Neural crest cell (in vitro differentiated cells): ENCODE measurements around the gene ARHGAP40. TPM values are rescaled to one million over a fixed set of nuclear protein-coding genes. Genes with fewer than 3 reads are reported as not detected.

ENCODE experiments used
- DNase-seq: peaks from one replicate; pipeline ENCODE4 v3.0.0; 2021; ENCODE audit warnings: low read depth, mixed read lengths, low spot score
- H3K27ac Mint-ChIP-seq: one replicate; pipeline ENCODE4 v1.8.0; 2021; ENCODE audit warnings: mild to moderate bottlenecking, mixed read lengths; ENCODE audit not compliant: unreplicated experiment
- H3K27me3 Mint-ChIP-seq: 2 replicates; pipeline ENCODE4 v1.8.0; 2021; ENCODE audit warnings: low read depth, mild to moderate bottlenecking, mixed read lengths
- H3K36me3 Mint-ChIP-seq: 2 replicates; pipeline ENCODE4 v1.8.0; 2021; ENCODE audit warnings: low read depth, mild to moderate bottlenecking, mixed read lengths
- H3K4me1 Mint-ChIP-seq: 2 replicates; pipeline ENCODE4 v1.8.0; 2021; ENCODE audit warnings: mixed read lengths
- H3K4me3 Mint-ChIP-seq: one replicate; pipeline ENCODE4 v1.8.0; 2021; ENCODE audit warnings: mild to moderate bottlenecking, mixed read lengths
- H3K9me3 Mint-ChIP-seq: 2 replicates; pipeline ENCODE4 v1.8.0; 2021; ENCODE audit warnings: mixed read lengths
- CTCF ChIP-seq: fragments of 200-600 bp; sonication (generic); conservative IDR thresholded peaks from 2 replicates; pipeline ENCODE4 v1.5.0; 2021; ENCODE audit warnings: antibody characterized with exemption, mild to moderate bottlenecking
- total RNA-seq: library from RNA; stranded (reverse); gene quantifications from 2 replicates; pipeline ENCODE4 v1.2.1, GENCODE V29; 2021

The ARHGAP40 gene
- total RNA-seq, 1 donor from 2014 or later, result not detected

DNA sequence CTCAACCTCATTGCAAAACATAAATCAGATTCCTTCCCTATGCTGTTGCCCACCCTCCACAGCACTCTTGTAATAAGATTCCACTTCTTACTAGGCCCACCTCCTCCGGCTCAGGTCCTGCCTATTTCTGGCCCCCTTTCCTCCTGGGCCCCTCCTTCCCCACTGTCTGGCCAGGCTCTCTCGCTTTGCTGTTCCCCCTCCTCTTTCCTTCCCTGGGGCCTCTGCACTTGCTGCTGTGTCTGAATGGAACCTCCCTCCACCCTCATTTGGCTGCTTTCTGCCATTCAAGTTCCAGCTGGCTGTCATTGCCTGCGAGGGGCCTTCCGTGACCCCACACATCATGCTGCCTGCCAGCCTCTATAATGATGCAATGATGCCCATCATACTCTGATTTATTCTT is 38.9 kb downstream of the ARHGAP40 start:
- no peak for TF ChIP-seq CTCF
- H3K36me3 Mint-ChIP-seq, result no peaks in the 10 kb centered on the region
- H3K4me1 Mint-ChIP-seq, result peaks cover 27% of the 10 kb centered on the region
- no peak overlapping the region for H3K27ac Mint-ChIP-seq
- peaks cover 38% of the 10 kb centered on the region for H3K27me3 Mint-ChIP-seq
- DNase-seq, result peak; percentile 23
- no peak overlapping the region for H3K4me3 Mint-ChIP-seq
- H3K9me3 Mint-ChIP-seq, result no peaks in the 10 kb centered on the region

DNA sequence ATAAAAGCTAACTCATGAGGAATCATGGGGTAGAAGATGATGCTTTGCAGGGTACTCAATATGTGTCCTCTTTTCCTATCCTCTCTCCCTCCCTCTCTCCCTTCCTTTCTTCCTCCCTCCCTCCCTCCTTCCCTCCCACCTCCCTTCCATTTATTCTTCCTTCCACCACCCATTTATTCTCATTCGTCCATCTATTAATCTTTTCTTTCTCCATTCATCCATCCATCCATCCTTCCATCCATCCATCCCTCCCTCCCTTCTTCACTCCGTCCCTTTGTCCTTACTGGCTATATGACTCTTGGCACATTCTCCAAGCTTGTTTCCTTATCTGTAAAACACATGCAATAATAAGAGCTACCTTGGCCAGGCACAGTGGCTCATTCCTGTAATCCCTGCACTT is 40.9 kb downstream of the ARHGAP40 start:
- Mint-ChIP-seq H3K27ac (no peak overlapping the region), H3K27me3 (peaks cover 55% of the 10 kb centered on the region), H3K9me3 (no peaks in the 10 kb centered on the region)

DNA sequence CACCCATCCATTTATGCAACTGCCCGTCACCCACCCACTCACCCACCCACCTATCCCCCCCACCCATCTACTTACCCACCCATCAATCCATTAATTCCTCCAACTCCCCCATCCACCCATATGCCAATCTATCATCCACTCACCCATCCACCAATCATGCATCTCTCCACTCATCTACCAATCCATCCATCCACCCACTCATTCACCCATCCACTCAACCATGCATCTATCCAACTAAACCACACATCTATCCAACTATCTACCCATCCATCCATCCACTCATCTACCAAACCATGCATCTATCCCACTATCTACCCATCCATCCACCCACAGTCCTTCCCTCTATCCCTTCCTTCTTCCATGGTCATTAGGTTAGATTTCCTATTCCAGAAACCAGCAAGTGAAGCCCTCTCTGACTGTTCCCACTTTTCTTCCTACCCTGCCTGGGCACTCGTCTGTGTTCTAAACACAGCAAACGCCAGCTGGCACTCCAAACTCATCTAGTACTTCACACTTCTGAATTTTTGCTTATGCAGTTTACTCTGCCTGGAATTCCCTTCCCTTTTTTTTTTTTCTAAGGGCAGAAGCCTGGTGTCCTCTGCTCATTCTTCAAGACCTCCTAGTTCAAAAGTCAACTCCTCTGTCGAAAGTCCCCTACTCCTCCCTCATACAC is 43.1 kb downstream of the ARHGAP40 start:
- no peak overlapping the region for H3K27ac Mint-ChIP-seq
- H3K36me3 Mint-ChIP-seq, result no peaks in the 10 kb centered on the region
- no peak overlapping the region for H3K4me3 Mint-ChIP-seq
- peaks cover 33% of the 10 kb centered on the region for H3K4me1 Mint-ChIP-seq
- H3K27me3 Mint-ChIP-seq, result peaks cover 68% of the 10 kb centered on the region
- no peak for DNase-seq
- TF ChIP-seq CTCF, result no peak
- no peaks in the 10 kb centered on the region for H3K9me3 Mint-ChIP-seq

More for the DNA sequence above, 40.9 kb downstream of the ARHGAP40 start:
- Mint-ChIP-seq H3K36me3 (no peaks in the 10 kb centered on the region), H3K4me1 (peaks cover 33% of the 10 kb centered on the region), H3K4me3 (no peak overlapping the region)
- TF ChIP-seq CTCF, result no peak
- no peak for DNase-seq

DNA sequence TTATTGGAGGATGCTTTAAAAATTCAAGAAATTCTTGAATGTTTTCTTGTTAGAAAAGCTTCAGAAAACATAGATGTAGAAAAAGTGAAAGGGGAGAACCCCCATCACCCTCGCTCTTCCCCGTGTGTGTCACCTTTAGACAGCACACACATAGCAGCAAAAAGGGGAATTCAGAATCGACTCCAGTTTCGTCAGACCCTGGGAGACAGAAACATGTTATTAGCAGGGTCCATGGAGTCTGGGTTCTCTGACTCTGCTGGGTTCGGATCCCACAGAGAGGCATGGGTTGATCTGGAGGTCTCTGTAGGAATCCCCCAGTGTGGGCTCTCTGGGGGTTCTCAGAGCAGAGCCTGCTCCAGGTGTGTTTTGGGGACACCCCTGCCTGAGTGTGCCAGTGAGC is 43.7 kb downstream of the ARHGAP40 start:
- TF ChIP-seq CTCF, result no peak
- Mint-ChIP-seq H3K27ac (no peak overlapping the region), H3K4me3 (no peak overlapping the region), H3K27me3 (peaks cover 68% of the 10 kb centered on the region), H3K36me3 (no peaks in the 10 kb centered on the region), H3K9me3 (no peaks in the 10 kb centered on the region), H3K4me1 (peaks cover 29% of the 10 kb centered on the region)
- no peak for DNase-seq

GRCh38 chr20:38645980-38646858 is 44.6 kb downstream of the ARHGAP40 start:
- no peak overlapping the region for H3K27ac Mint-ChIP-seq
- peak overlapping the region; percentile 57 for H3K4me3 Mint-ChIP-seq
- DNase-seq, result peak; percentile 84
- no peaks in the 10 kb centered on the region for H3K9me3 Mint-ChIP-seq
- H3K36me3 Mint-ChIP-seq, result no peaks in the 10 kb centered on the region
- peaks cover 20% of the 10 kb centered on the region for H3K4me1 Mint-ChIP-seq
- TF ChIP-seq CTCF, result peak; percentile 97
- peaks cover 68% of the 10 kb centered on the region for H3K27me3 Mint-ChIP-seq
